Cortex of kidney (tissue), 1 donor: ENCODE data around the gene KY.

Experiments
- DNase-seq: peaks from one replicate; lab custom pipeline; 2025; lab: John Stamatoyannopoulos, UW

The KY gene

DNA sequence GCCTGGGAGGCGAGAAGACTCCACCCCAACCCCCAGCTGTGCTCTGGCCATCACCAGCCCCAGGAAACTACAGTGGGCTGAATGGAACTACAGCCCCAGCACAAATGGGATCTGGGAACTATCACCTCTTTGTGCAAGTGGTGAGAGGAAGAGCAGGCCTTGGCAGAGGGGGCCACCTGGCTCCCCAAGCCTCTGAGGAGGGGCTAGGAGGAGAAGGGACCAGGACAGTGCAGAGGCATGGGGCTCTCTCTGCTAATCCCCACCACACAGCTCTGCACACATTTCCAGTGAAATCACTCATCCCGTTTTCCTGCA is 31.6 kb downstream of the KY start:
- no peak for DNase-seq

DNA sequence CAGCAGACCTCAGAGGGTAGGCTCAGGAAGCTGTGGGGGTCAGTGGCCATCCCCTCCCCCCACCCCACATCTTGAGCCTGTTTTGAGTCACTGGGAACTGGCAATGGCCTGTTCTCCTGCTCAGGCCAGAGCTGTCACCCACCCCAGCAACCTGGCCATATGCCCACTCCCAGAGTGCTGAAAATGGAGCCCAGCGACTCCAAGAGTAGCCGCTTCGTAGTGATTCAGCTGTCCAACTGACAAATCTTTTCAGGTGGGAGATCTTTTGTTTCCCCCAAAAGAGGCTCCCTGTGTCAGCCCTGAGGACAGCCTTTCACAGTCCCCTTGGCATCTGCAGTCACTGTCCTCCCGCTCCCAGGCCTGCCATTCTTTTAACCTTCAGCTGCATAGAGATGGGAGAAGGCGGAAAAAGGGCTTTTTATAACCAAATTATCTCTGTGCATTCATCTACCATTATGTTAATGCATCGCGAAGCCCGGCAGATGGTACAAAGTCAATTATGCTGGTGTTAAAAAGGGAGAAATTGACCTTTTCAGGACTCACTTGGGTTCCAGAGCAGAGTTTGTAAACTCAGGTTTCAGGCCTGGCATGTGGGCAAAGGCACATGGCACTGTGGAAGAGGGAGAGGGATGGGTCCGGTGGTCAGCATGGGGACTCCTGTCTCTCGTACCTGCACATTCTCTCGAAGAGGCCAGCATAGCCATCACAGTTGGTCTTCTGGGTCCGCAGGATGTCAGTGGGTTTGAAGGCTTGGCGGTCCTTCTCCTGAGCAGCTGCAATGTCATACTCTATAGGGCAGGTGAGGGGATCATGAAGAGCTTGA is 32.1 kb downstream of the KY start:
- no peak for DNase-seq

DNA sequence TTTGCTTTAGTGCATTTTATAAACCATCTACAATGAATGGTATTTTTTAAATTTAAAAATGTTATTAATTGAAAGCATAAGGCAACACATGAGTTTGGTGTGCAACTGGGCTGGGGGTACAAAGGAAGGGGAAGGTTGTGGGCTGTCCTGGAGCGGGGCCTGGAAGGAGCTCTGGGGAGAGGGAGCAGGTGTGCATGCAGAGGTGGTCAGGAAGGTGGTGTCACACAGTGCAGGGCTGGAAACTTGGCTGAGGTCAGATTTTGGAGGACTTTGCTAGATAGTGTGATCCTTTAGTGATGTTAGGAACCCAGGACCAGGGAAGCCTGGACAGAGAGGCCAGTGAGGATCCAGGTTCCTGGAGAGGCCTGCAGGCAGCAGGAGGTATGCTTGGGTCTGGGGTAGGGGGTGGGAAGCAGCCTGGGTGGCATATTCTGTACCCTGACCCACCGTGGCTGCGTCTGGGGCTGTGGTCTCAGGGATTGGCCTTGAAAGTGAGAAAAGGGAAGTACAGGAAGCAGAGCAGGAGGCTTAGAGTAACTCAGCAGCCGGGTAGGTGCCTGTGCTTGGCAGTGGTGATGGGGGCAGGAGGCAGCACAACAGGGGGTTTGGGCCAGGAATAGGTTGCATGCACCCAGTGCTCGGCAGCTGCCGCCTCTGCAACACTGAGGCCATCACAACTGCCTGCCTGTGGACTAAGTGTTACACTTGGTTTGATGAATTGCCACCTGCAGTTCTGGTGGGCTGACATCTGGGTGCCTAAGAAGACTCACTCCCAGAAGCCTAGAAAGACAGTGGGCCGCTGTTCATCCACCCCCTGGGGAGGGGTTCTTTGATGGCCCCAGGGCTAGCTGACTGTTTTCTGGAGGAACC is 33.0 kb downstream of the KY start:
- DNase-seq: no peak

DNA sequence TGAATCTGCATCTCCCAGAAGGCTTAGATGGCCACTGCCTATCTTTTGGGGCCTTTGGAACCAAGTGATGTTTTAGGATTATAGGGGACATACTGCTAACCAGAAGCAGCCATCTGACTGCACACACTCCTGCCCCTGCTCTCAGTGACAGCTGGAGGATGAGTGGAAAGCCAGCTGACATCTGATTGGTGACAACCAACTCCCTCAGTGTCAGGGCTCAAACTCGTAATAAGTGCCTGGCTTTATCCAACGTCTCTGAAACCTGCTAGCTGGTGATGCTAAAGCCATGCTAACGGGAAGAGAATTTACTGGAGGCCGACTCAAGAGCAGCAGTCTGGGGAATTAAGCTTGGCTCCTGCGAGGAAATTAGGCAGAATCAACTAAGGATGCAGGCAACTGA is 35.1 kb downstream of the KY start:
- DNase-seq: no peak

DNA sequence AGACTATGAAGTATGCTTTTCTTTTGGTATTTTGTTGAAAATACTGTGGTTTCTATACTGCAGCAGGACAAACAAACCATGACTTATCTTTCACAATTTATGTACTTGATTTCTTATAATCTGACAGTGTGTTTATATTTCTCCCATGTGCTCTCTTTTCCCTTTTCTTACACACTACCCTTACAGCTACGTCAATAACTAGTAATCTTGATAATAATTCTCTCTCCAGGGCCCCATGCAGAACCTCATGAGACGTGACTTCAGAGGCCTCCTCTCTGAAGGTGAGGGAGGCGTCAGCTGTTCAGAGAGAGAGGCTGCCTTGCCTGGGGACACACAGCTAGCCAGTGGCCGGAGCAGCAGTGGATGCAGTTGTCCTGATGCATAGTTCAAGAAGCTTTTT is 35.9 kb downstream of the KY start:
- no peak for DNase-seq

DNA sequence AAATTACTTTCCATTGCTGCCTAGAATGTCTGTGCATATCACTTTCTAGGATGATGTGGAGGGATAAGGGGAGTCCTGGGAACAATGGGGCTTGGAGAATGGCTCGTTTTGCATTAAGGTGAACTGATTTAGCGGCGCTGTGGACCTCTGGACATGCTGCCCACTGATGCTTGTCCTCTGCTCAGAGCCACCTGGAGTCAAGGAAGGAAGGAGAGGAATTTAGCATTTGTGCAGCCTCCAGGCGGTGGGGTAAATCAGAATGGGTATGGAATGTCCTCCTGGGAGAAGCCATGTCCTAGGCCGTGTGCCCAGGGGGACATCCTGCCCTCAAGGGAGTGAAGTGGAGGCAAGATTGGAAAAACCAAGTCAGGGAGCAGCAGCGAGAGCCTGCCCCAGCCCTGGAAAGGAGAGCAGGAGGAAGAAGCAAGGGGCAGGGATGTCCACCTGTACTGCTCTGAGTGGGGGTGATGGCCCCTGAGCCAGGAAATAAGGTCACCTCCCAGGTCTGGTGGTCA is 37.8 kb downstream of the KY start:
- DNase-seq: no peak

DNA sequence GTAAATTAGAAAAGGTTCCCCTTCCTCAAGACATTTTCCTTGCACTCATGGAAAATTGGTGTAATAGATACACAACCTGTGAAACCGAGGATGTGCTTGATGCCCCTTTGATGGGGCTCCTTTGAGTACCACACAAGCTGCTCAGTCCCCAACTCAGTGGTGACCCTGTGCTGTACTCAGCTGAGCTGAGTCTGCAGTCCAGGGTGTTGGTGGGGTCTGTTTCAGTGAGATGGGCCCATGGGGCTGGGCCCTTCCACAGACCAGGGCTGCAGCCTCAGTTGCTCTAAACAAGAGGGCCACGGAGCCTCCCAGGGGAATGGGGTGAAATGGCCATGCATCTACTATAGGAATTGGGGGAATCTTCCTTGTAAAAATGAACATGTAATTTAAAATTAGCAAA is 39.3 kb downstream of the KY start:
- DNase-seq: no peak

DNA sequence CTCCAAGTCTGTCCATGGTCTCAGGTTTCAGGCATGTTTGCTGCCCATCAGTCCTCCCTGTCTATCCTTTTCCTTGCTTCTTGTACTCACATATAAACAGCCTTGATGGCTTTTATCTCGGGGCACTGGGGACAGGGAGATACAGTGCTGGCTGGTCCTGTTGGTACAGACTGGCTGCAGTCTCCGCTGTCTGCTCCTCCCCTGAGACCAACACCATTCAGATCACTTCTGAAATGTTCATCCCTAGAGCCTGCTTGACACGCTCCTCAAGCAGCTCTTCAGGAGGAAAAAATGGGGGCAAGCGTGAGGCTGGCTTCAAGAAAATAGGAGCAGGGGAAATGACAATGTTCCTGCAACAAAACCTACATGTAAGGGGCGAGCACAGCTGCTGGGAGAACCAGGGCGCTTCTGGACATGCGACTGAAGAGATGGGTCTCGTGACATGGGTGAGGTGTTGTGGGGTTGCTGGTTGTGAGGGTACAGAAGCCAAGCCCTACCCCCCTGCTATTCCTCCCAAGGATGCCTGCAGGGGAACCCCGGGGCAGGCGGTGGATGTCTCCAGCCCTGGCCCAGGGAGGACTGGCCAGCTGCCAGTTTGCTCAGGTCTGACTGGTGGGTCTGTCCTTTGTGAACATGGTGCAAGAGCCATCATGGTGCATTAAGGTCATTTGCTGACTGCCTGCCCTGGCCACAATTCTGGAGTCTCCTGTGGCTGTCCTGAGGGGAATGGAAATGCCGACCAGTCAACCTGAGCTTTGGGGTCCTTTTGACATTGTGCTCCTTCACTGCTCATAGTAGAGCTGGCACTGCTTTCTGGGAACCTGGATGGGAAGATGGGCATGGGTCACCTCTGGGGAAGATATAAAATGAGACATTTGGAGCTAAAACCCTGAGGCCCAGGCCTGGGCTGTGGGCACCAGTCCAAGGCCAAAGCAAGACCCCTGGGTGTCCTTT is 40.1 kb downstream of the KY start:
- no peak for DNase-seq

DNA sequence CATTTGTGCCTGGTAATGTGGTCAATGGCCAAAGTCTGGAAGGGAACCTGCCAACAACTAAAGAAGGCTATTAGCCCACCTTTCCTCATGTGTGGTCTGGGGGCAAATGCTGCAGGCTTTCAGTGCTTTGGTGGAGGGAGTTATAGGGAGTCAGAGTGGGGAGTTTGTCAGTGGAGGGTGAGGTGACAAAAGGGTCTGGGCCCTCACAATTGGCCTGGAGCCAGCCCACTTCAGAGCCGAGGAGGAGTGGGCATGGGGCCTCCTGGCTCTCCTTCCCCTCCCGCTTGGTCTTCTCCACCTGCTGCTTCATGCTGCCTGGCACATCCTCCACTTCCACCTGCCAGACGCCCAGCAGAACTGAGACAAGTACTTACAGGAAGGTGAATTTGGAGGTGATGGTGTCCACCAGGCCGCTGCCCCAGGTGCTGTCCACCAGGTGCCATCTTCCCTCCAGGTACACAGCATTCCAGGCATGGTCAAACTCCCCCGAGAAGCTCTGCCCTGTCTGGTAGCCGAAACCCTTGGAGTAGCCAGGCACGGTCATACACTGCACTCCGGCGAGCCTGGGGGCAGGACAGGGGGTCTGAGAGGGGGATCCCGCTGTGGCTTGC is 40.9 kb downstream of the KY start:
- DNase-seq: no peak

DNA sequence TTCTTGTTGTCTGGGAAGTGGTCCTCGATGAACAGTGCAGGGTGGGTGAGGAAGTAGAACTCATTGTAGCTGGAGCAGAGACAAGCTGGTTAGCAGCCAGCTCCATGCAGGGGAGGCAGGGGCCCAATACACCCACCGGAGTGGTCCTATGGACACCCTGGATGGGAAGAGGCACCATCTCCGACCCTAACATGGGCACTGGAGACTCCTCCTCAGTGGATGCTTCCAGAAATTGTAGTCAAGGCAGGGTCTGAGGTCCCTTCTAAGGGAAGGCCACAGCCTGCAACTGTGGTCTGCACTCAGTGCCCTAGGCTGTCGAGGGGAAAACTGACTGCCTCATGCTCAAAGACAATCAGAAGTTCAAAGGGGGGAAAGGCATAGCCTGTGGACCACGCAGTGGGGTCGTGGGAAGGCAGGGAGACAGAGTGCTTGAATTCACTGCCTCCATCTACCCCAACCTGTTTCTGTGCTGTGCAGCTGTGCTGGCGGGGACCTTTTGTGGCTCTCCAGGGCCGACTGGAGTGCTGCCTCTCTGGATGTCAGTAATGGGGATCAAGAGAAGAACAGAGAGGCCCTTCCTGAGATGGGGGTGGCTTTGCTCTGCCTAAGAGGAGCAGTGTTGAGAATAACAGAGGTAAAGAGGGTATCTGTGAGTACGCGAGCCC is 41.9 kb downstream of the KY start:
- no peak for DNase-seq

DNA sequence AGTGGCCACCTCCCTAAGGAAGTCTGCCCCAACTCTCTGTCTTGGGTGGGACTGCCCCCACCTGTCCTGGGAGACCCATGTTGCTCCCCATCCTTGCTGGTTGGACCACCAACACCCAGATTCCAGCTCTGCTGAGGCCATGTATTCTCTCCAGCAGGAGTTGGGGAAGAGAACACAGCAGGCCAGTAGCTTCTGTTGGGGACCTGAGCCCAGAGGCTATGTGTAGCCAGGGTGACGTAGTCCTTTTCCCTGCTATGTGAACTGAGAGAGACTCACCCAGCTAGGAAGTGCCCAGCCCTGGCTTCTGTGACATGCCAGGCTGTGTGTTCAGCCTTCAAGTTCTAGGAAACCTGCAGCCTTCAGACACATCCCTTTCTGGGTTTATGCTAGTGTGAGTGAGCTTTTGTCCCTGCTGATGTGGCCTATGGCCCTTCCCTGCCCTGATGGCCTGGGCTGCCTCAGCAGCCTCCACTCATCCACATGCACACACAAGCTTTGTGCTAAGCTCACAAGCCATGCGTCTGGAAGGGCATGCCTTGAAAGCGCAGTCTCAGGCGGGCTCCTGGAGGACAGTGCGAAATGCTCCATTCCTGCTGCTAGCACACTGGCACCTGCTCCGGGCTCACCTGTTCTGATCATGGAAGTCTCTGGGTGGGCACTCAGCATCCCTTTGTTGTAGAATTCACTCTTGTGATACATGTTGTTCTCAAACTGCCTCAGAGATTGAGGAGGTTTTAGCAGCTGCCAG is 42.6 kb downstream of the KY start:
- no peak for DNase-seq

DNA sequence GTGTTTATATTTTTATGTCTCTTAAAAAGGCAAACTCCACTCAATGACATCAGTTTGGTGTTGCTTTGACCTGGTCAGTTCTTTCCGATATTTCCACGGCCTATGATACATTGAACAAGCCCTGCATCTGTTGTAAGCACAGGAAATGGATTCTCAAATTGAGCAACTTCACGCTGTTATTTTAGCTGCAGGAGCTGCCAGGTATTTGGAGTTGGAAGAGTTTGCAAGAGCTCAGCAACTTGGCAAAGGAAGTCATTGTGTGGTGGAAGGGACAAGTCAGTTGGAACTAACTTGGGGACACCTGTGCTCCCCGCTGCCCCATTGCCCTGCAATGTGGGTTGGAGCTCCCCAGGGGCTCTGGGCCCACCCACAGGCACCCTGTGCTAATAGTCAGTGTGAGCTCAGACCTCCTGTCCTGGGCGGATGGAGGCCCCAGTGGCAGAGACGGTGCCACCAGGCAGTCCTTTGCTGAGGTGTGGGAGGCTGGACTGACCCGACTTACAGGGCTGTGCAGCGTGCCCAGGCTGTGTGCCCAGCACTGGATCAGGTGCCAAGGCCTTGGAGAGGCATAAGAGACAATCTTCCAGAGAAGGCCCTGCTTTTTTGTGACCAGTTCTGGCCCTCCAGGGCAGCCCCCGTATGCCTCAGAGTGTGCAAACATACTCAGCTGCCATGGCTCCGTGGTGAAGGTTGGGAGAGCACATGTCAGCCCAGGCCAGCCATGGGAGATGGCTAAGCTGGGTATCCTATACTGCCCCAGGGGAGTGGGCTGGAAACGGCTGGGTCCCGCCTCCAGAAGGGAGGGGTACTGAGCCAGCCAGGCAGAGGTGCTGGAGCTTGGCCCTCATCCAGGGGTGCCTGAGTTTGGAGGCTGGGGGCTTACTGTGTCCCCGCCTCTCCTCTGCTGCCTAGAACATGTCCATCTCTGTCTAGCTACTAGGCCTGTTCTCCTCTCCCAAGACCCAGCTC is 43.5 kb downstream of the KY start:
- DNase-seq: no peak

DNA sequence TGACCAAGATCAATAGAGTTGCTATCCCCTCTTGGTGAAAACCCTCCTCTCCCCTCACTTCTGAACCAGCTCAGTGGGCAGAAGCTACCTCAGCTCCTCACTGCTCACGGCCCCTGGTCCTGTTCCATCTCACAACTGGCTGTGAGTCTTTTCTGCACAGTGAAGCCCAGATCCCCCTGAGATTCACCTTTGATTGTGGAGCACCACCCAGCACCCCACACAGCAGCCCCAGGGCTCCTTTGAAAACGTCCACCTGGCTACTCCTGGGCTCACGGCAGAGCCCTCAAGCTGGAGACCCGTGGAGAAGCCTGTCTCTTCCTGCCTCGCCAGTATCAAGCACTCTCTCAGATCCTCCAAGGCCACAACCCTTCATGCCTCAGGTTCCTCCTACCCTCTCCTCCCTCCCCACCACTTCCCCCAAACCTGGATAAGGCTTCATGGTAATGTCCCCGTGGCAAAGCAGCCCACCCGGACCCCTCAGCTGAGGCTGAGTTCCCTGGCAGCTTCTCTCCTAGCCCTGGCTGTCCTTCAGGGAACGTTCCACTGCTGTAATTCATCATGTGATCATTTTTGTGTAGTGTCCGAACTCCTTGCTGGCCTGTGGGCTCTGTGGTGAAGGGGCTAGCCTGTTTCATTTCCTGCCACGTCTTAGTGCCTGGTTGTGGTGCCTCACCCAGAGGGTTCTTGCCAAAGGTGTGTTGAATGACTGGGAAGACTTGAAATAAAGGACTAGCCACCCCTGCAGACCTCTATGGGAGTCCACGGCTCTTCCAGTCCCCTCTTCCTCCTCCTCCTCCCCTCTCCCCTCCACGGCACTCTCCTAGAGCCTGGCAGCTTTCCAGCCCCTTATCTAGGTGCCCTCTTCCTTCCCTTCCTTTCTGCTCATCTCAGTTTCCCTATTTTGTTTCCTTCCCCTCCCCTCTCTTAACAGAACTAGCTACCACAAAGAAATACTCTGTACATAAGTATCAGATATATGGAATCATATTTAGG is 44.5 kb downstream of the KY start:
- DNase-seq: no peak

DNA sequence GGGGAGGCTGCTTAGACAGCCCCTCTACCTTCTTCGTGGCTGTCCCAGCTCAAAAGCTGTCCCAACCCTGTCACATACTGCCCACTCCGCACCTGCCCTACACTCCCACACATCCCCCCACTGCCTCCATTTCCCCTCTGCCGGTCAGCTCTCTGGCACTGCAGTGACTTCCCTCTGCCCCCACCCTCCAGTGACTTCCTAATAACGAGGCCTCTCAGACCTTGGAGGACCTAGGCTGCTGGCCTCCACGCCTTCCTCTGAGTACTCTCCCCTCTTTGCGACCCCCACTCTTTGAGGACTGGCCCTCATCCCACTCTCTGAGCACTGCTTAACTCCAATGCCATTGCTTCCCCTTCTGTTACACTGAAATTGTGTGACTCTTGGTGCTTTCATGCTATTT is 45.3 kb downstream of the KY start:
- DNase-seq: no peak

DNA sequence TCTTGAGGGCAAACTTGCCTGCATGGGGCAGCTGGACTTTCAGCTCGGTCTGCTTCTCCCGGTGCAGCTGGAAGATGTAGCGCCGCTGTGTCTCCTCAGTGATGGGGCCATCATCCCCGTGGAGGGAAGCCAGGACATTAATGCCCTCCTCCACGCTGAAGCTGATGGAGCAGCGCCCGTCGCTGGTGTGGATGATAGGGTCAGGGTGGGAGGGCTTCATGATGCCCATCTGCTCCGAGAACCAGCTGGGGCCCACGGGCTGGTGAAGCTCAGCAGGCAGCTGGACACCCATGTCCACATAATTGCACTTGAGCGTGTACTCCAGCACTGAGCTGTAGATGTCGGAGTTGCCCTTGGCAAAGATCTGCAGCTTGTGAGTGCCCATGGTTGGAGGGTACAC is 46.9 kb downstream of the KY start:
- no peak for DNase-seq

DNA sequence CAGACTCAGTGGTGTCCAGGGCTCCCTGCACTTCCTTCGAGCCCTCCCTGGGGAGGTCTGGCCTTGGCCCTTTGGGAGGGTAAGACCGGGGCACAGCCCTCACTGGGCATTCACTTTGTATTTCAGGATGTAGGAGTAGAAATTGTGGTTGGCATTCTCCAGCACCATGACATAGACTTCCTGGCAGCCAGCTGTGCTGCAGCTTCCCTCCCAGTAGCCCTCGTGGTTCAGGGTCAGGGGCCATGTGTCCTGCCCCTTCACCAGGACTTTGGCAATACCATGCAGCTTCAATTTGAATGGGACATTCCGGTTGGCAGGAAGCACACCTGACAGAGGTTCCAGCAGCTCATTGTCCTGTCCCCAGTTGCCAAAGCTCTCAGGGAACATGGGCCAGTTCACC is 47.3 kb downstream of the KY start:
- DNase-seq: no peak

DNA sequence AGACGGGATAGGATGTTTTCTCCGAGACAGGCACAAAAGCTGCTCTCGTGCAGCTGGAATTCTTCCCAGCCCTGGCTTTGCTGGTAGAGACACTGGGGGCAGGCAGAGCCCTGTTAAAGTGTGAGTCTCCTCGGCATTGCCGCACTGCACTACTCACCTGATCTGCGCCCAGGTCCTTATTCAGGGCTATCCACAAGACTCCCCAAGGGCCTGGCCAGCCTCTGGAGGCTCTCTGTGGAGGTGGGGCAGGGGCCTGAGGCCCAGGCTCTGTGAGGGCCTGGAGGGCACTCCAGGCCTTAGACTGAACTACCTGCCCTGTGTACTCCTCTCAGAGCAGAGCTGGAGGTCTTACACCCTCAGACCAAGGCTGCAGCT is 48.4 kb downstream of the KY start:
- DNase-seq: no peak
